ENCODE measurements around the gene TLN1.

GRCh38 chr9:35717132-35717870 is 14.7 kb downstream of the TLN1 start:
- TF ChIP-seq, protein P1, sequence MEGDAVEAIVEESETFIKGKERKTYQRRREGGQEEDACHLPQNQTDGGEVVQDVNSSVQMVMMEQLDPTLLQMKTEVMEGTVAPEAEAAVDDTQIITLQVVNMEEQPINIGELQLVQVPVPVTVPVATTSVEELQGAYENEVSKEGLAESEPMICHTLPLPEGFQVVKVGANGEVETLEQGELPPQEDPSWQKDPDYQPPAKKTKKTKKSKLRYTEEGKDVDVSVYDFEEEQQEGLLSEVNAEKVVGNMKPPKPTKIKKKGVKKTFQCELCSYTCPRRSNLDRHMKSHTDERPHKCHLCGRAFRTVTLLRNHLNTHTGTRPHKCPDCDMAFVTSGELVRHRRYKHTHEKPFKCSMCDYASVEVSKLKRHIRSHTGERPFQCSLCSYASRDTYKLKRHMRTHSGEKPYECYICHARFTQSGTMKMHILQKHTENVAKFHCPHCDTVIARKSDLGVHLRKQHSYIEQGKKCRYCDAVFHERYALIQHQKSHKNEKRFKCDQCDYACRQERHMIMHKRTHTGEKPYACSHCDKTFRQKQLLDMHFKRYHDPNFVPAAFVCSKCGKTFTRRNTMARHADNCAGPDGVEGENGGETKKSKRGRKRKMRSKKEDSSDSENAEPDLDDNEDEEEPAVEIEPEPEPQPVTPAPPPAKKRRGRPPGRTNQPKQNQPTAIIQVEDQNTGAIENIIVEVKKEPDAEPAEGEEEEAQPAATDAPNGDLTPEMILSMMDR (IDR thresholded peaks at IDR 0.05) = no peak
- no peak for TF ChIP-seq POLR2A (IDR thresholded peaks at IDR 0.05)

Data from prostate gland (tissue), 2 donors.